HepG2 (cell line): ENCODE results near the gene OAT. TPM values are rescaled to one million over a fixed set of nuclear protein-coding genes. Genes with fewer than 3 reads are reported as not detected.
A peak's percentile ranks its signal among the peaks of the same experiment; 100 is the strongest.

ENCODE experiments used
- CREB1 ChIP-seq, 2 experiments: fragments of 450-650 bp in 1 of 2; IDR thresholded peaks; 2 replicates each; pipeline ENCODE4 v1.6.1; 2016 to 2017; ENCODE audit warnings: control low read depth in 1 of 2, mild to moderate bottlenecking in 1 of 2, missing compliant biosample characterization in 1 of 2, missing genetic modification characterization in 1 of 2
- DPF2 ChIP-seq: sonication (generic); formaldehyde crosslinking; IDR thresholded peaks from 2 replicates; pipeline ENCODE4 v1.4.0; 2020; ENCODE audit warnings: mild to moderate bottlenecking, low read depth, missing genetic modification reagents, borderline replicate concordance
- ELF4 ChIP-seq: sonication (generic); formaldehyde crosslinking; IDR thresholded peaks from 2 replicates; pipeline ENCODE4 v1.5.0; 2020; ENCODE audit warnings: missing genetic modification reagents, mild to moderate bottlenecking, moderate library complexity, borderline replicate concordance
- GPBP1L1 ChIP-seq: sonication (generic); formaldehyde crosslinking; IDR thresholded peaks from 2 replicates; pipeline ENCODE4 v1.5.0; 2020; ENCODE audit warnings: mild to moderate bottlenecking, missing genetic modification reagents
- KAT7 ChIP-seq: IDR thresholded peaks from 2 replicates; pipeline ENCODE4 v1.6.1; 2018; ENCODE audit warnings: borderline replicate concordance, missing compliant biosample characterization
- REXO4 ChIP-seq: sonication (generic); formaldehyde crosslinking; IDR thresholded peaks from 2 replicates; pipeline ENCODE4 v1.8.0; 2022; ENCODE audit warnings: missing genetic modification reagents, mild to moderate bottlenecking, borderline replicate concordance
- SNAI1 ChIP-seq: sonication (generic); formaldehyde crosslinking; IDR thresholded peaks from 2 replicates; pipeline ENCODE4 v1.5.0; 2020; ENCODE audit warnings: mild to moderate bottlenecking, missing genetic modification reagents, borderline replicate concordance
- SYNCRIP ChIP-seq: fragments of 200-400 bp; formaldehyde crosslinking; IDR thresholded peaks from 2 replicates; pipeline ENCODE4 v1.6.1; 2018; ENCODE audit warnings: mild to moderate bottlenecking, low read depth, low read length; ENCODE audit not compliant: insufficient read depth
- ZNF205 ChIP-seq: IDR thresholded peaks from 2 replicates; pipeline ENCODE4 v1.6.1; 2018; ENCODE audit warnings: missing biosample characterization, missing genetic modification reagents
- ZNF225 ChIP-seq: sonication (generic); formaldehyde crosslinking; IDR thresholded peaks from 2 replicates; pipeline ENCODE4 v1.4.0; 2020; ENCODE audit warnings: mild to moderate bottlenecking, missing genetic modification reagents
- ZNF230 ChIP-seq: sonication (generic); formaldehyde crosslinking; IDR thresholded peaks from 2 replicates; pipeline ENCODE4 v1.4.0; 2020; ENCODE audit warnings: mild to moderate bottlenecking, missing genetic modification reagents
- ZNF513 ChIP-seq: sonication (generic); formaldehyde crosslinking; conservative IDR thresholded peaks from 2 replicates; pipeline ENCODE4 v1.5.0; 2020; ENCODE audit warnings: missing genetic modification reagents
- ZNF646 ChIP-seq: sonication (generic); formaldehyde crosslinking; IDR thresholded peaks from 2 replicates; pipeline ENCODE4 v1.9.0; 2021; ENCODE audit warnings: mild to moderate bottlenecking, missing genetic modification reagents
- ZNF687 ChIP-seq: sonication (generic); formaldehyde crosslinking; IDR thresholded peaks from 2 replicates; pipeline ENCODE4 v1.5.1; 2020; ENCODE audit warnings: mild to moderate bottlenecking, missing genetic modification reagents, moderate library complexity
- polyA plus RNA-seq, 8 experiments: library from polyadenylated mRNA; depleted of rRNA in 3 of 8; stranded (reverse) in 7 of 8; unstranded in 1 of 8; fragments of >200 nt; fragmentation: Illumina TruSeq in 4 of 8; extraction: Trizol in 4 of 8; gene quantifications; 2 replicates each; pipeline versions ENCODE4 v1.2.1 to v1.2.3, GENCODE V29; 2011 to 2016; ENCODE audit warnings: low read depth in 4 of 8, missing spikeins in 1 of 8, mixed read lengths in 1 of 8; ENCODE audit not compliant: insufficient read depth in 1 of 8
- total RNA-seq, 5 experiments: library from RNA; depleted of rRNA; stranded (reverse); fragments of >200 nt; fragmentation: Illumina TruSeq; extraction: Trizol; gene quantifications; 2 replicates each; pipeline ENCODE4 v1.2.3, GENCODE V29; 2016; ENCODE audit warnings: low read depth in 1 of 5

The OAT gene
- total and polyA plus RNA-seq, 2 of the 13 experiments (the other 11 are each of a cell fraction or from before 2014, with no cell fraction given), result 87.8 to 96.7 TPM

GRCh38 chr10:124464028-124464965 lies 45.6 kb upstream of the OAT start (continued):
- TF ChIP-seq KAT7 (CRISPR knock-in tag), result no peak
- no peak for TF ChIP-seq SNAI1
- no peak for TF ChIP-seq GPBP1L1 (CRISPR knock-in tag)
- TF ChIP-seq ZNF687 (CRISPR knock-in tag), result peak; percentile 28; the same call in 1 of the 2 replicates
- no peak for TF ChIP-seq ZNF513 (CRISPR knock-in tag)
- no peak for TF ChIP-seq ZNF225
- TF ChIP-seq ZNF205 (CRISPR knock-in tag), result no peak
- TF ChIP-seq CREB1 (IDR thresholded peaks at IDR 0.05), result no peak
- no peak for TF ChIP-seq CREB1 (CRISPR knock-in tag; IDR thresholded peaks at IDR 0.05)
- no peak for TF ChIP-seq REXO4 (CRISPR knock-in tag)
- no peak for TF ChIP-seq ELF4 (CRISPR knock-in tag)
- no peak for TF ChIP-seq ZNF230 (CRISPR knock-in tag)
- no peak for TF ChIP-seq SYNCRIP
- TF ChIP-seq DPF2 (CRISPR knock-in tag), result no peak
- TF ChIP-seq ZNF646, result no peak
